ENCODE results near the gene GABARAP.

Gene GABARAP

DNA sequence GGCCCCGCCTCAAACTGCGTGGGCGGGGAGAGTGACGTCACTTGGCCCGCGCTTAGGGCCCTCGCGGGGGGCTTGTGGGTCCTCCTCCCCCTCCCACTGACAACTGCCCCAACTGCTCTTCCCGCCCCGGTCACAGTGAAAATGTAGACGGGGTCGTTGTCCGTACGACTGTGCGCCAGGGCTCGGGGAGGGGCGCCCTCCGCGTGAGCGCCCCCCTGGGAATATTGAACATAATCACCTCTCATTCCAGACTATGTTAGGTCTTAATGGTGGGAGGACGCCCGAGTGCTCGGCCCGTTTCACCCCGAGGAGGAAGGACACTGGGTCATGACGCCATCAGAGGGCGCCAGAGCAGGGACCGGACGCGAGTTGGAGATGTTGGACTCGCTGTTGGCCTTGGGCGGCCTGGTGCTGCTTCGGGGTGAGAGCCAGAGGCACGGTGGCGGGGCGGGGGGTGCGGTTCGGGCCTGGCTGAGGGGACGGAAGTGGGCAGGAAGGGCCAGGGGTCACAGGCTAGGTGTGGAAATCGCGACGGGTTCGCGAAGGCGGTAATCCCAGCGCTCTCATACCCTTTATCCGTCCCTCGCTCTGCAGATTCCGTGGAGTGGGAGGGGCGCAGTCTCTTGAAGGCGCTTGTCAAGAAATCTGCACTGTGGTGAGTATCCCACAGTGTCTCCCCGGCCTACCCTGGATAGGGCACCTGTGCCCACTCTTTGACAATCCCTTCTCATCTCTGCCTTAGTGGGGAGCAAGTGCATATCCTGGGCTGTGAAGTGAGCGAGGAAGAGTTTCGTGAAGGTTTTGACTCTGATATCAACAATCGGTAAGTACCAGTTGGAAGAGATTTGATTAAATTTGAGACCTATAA lies 10.2 kb upstream of the GABARAP start, which contains the start of gene ELP5:
Gene ELP5, plus strand, starts transcription at position 40 of the 868 bp plus-strand sequence. Its CDS starts 336 bp downstream, at position 376.
- no peaks in the 10 kb centered on the region for H3F3A ChIP-seq (ENCODE audit: insufficient read depth, low read length)
- TF ChIP-seq, protein P1, sequence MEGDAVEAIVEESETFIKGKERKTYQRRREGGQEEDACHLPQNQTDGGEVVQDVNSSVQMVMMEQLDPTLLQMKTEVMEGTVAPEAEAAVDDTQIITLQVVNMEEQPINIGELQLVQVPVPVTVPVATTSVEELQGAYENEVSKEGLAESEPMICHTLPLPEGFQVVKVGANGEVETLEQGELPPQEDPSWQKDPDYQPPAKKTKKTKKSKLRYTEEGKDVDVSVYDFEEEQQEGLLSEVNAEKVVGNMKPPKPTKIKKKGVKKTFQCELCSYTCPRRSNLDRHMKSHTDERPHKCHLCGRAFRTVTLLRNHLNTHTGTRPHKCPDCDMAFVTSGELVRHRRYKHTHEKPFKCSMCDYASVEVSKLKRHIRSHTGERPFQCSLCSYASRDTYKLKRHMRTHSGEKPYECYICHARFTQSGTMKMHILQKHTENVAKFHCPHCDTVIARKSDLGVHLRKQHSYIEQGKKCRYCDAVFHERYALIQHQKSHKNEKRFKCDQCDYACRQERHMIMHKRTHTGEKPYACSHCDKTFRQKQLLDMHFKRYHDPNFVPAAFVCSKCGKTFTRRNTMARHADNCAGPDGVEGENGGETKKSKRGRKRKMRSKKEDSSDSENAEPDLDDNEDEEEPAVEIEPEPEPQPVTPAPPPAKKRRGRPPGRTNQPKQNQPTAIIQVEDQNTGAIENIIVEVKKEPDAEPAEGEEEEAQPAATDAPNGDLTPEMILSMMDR (IDR thresholded peaks at IDR 0.05; ENCODE audit: low read length): peak; percentile 57
- no peak for TF ChIP-seq EZH2 (IDR thresholded peaks at IDR 0.05; ENCODE audit: borderline replicate concordance, low read length)
- H3K27ac ChIP-seq (ENCODE audit: low read depth, low read length, poor library complexity, severe bottlenecking): peak within 1 kb of the TSS; percentile 84
- H3K4me3 ChIP-seq (ENCODE audit: low read depth, low read length, poor library complexity, severe bottlenecking): peak within 1 kb of the TSS; percentile 77
- H3K9me3 ChIP-seq (ENCODE audit: low read length): no peaks in the 10 kb centered on the region
- H3K4me2 ChIP-seq (ENCODE audit: low read length): peak within 1 kb of the TSS; percentile 99
- H2AFZ ChIP-seq (ENCODE audit: low read length): no peak within 1 kb of the TSS
- no peaks in the 10 kb centered on the region for H3K27me3 ChIP-seq (ENCODE audit: insufficient read depth, low read length)
- H3K79me2 ChIP-seq (ENCODE audit: insufficient read depth, low read length): peaks cover 31% of the 10 kb centered on the region
- H3K4me1 ChIP-seq (ENCODE audit: insufficient read depth, low read length, severe bottlenecking): peaks cover 32% of the 10 kb centered on the region
- H4K20me1 ChIP-seq (ENCODE audit: insufficient read depth, low read length): no peaks in the 10 kb centered on the region
- no peaks in the 10 kb centered on the region for H3K9me2 ChIP-seq (ENCODE audit: low read depth, low read length)
- peak within 1 kb of the TSS; percentile 97 for H3K9ac ChIP-seq (ENCODE audit: low read length)
- H3K36me3 ChIP-seq (ENCODE audit: insufficient read depth, low read length): peaks cover 32% of the 10 kb centered on the region; the same call in 1 of the 2 replicates

DNA sequence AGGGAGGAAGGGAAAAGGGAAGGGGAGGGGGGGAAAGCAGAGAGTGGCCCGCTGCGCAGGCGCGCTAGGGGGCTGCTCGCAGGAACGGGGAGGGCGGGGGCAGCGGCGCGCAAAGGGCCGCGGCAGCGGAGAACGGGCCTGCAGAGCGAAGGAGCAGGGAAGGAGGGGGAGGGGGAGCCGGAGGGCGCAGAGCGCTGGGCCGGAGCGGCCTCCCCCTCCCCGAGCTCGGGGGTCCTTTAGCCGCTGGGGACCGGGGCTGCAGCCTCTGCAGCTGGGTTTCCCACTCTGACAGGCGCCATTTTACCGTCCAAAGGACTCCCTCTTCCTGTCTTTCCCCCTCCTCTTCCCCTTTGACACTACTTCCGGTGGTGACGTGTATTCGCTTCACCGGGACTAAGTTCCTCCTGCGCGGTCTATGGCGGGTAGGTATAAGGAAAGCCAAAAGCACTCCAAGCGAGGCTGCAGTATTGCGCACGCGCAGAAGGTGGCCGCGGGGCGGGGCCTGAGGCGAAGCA lies 9.5 kb upstream of the GABARAP start, which contains the start of gene CTDNEP1:
Gene CTDNEP1, minus strand, starts transcription at position 74 of the 515 bp plus-strand sequence. CDS start 438 bp downstream, outside the sequence.
- TF ChIP-seq, protein P1 (IDR thresholded peaks at IDR 0.05; ENCODE audit: low read length): no peak
- TF ChIP-seq EZH2 (IDR thresholded peaks at IDR 0.05; ENCODE audit: borderline replicate concordance, low read length): no peak
- Histone ChIP-seq H3K9ac (ENCODE audit: low read length) (peak within 1 kb of the TSS; percentile 97), H3K9me2 (ENCODE audit: low read depth, low read length) (no peaks in the 10 kb centered on the region), H3K4me1 (ENCODE audit: insufficient read depth, low read length, severe bottlenecking) (peaks cover 32% of the 10 kb centered on the region), H3K36me3 (ENCODE audit: insufficient read depth, low read length) (peaks cover 35% of the 10 kb centered on the region), H3K4me2 (ENCODE audit: low read length) (peak within 1 kb of the TSS; percentile 99), H3K27me3 (ENCODE audit: insufficient read depth, low read length) (no peaks in the 10 kb centered on the region), H3K79me2 (ENCODE audit: insufficient read depth, low read length) (peaks cover 31% of the 10 kb centered on the region), H3K4me3 (ENCODE audit: low read depth, low read length, poor library complexity, severe bottlenecking) (peak within 1 kb of the TSS; percentile 77), H3F3A (ENCODE audit: insufficient read depth, low read length) (no peaks in the 10 kb centered on the region), H2AFZ (ENCODE audit: low read length) (no peak within 1 kb of the TSS), H3K9me3 (ENCODE audit: low read length) (no peaks in the 10 kb centered on the region), H4K20me1 (ENCODE audit: insufficient read depth, low read length) (no peaks in the 10 kb centered on the region), H3K27ac (ENCODE audit: low read depth, low read length, poor library complexity, severe bottlenecking) (peak within 1 kb of the TSS; percentile 84)

DNA sequence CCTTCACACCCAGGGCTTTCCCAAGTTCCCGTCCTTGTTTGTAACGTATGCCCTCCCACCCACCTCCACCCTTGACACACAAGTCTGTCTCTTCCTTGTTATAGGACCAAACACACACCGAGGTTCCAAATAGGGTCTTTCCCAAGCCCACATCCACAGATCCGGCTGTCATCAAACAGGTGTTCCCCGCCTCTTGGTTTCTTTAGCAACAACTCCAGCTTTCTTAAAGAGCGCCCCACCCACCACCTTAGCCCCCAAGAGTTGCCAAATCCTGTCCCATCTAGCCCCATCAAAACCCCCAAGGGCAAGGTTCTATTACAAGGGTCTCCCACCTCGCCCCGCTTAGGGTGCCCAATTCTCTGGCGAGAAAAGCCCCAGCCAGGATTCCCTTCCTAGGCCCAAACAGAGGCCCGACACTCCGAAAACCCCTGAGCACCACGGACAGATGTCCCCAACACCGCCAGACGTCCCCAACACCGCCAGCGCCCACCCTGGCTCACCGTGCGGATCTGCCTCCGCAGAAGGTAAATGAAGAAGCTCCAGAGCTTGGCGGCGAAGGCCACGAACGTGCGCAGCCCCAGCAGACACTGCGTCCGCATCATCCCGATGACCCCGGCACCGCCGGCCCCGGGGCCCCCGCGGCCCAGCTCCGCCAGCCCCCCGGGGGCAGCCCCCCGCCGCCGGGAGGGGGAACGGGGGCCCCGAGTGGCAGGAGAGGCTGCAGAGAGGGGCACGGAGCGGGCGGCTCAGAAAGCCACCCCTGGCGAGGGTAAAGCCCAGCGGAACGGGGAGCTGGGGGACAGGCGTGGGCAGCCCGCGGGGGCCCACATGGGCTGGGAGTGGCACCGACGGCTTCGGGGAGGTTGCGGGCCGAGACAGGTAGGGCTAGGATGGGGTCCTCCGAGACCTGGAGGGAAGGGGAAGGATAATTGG lies 8.7 kb upstream of the GABARAP start:
- H3F3A ChIP-seq (ENCODE audit: insufficient read depth, low read length): no peaks in the 10 kb centered on the region
- H3K4me3 ChIP-seq (ENCODE audit: low read depth, low read length, poor library complexity, severe bottlenecking): peak overlapping the region; percentile 77
- peaks cover 32% of the 10 kb centered on the region for H3K4me1 ChIP-seq (ENCODE audit: insufficient read depth, low read length, severe bottlenecking)
- H3K4me2 ChIP-seq (ENCODE audit: low read length): peak overlapping the region; percentile 99
- peaks cover 35% of the 10 kb centered on the region for H3K36me3 ChIP-seq (ENCODE audit: insufficient read depth, low read length)
- H3K79me2 ChIP-seq (ENCODE audit: insufficient read depth, low read length): peaks cover 31% of the 10 kb centered on the region
- H2AFZ ChIP-seq (ENCODE audit: low read length): no peak overlapping the region
- no peaks in the 10 kb centered on the region for H3K9me3 ChIP-seq (ENCODE audit: low read length)
- H4K20me1 ChIP-seq (ENCODE audit: insufficient read depth, low read length): no peaks in the 10 kb centered on the region
- TF ChIP-seq, protein P1 (IDR thresholded peaks at IDR 0.05; ENCODE audit: low read length): no peak
- TF ChIP-seq EZH2 (IDR thresholded peaks at IDR 0.05; ENCODE audit: borderline replicate concordance, low read length): no peak
- no peaks in the 10 kb centered on the region for H3K27me3 ChIP-seq (ENCODE audit: insufficient read depth, low read length)
- peak overlapping the region; percentile 97 for H3K9ac ChIP-seq (ENCODE audit: low read length)
- H3K9me2 ChIP-seq (ENCODE audit: low read depth, low read length): no peaks in the 10 kb centered on the region
- peak overlapping the region; percentile 39 for H3K27ac ChIP-seq (ENCODE audit: low read depth, low read length, poor library complexity, severe bottlenecking)

All from OCI-LY1 (cell line).